ENCODE data around the gene IL17RB. TPM values are rescaled to one million over a fixed set of nuclear protein-coding genes. Genes with fewer than 3 reads are reported as not detected.

Gene IL17RB
- total RNA-seq, 2 donors from 2014 or later = 2.3 TPM; not detected in 1

DNA sequence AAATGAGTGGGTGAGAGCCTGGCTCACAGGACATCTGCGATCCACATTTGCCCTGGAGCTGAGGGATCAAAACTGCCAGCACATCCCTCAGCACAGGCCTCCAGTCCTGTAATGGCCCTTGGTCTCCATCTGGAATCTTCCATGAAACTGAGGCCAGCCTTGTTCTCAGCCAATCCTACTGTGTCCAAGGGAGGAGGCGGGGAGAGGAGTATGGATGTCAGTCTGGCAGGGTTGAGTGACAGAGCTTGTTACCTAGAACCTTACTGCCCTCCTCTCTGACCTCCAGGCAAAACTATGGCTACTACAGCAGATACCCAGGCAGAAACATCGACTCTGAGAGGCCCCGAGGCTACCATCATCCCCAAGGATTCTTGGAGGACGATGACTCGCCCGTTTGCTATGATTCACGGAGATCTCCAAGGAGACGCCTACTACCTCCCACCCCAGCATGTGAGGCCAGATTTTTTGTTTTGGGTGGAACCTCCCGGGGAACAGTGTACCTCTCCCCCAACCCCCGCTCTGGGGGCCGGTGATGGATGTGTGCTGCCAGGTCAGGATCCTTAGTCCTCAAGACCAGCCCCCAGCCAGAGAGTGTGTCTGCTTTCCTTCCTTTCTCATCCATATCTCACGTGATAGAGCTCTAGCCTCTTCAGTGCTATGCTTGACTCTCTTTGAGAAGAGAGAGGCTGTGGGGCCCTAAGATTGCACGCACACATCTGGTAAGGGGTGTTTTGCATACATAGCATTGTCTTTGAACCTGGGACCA is 41.5 kb upstream of the IL17RB start:
- TF ChIP-seq, protein P1, sequence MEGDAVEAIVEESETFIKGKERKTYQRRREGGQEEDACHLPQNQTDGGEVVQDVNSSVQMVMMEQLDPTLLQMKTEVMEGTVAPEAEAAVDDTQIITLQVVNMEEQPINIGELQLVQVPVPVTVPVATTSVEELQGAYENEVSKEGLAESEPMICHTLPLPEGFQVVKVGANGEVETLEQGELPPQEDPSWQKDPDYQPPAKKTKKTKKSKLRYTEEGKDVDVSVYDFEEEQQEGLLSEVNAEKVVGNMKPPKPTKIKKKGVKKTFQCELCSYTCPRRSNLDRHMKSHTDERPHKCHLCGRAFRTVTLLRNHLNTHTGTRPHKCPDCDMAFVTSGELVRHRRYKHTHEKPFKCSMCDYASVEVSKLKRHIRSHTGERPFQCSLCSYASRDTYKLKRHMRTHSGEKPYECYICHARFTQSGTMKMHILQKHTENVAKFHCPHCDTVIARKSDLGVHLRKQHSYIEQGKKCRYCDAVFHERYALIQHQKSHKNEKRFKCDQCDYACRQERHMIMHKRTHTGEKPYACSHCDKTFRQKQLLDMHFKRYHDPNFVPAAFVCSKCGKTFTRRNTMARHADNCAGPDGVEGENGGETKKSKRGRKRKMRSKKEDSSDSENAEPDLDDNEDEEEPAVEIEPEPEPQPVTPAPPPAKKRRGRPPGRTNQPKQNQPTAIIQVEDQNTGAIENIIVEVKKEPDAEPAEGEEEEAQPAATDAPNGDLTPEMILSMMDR (IDR thresholded peaks at IDR 0.05) = no peak
- no peaks in the 10 kb centered on the region for H3K36me3 ChIP-seq
- H3K9me3 ChIP-seq = no peaks in the 10 kb centered on the region
- no peak for DNase-seq (ENCODE audit: low spot score)
- H3K4me3 ChIP-seq = no peak overlapping the region
- no peak overlapping the region for H3K27ac ChIP-seq
- H3K27me3 ChIP-seq (replicated peaks; ENCODE audit: insufficient read depth) = no peaks in the 10 kb centered on the region
- peaks cover 0 to 26% of the 10 kb centered on the region in 2 donors for H3K4me1 ChIP-seq (ENCODE audit: control insufficient read depth in 1 of 2, low read depth in 2 of 2)
- ATAC-seq (ENCODE audit: insufficient number of reproducible peaks, low FRiP score, low read depth) = no peak

DNA sequence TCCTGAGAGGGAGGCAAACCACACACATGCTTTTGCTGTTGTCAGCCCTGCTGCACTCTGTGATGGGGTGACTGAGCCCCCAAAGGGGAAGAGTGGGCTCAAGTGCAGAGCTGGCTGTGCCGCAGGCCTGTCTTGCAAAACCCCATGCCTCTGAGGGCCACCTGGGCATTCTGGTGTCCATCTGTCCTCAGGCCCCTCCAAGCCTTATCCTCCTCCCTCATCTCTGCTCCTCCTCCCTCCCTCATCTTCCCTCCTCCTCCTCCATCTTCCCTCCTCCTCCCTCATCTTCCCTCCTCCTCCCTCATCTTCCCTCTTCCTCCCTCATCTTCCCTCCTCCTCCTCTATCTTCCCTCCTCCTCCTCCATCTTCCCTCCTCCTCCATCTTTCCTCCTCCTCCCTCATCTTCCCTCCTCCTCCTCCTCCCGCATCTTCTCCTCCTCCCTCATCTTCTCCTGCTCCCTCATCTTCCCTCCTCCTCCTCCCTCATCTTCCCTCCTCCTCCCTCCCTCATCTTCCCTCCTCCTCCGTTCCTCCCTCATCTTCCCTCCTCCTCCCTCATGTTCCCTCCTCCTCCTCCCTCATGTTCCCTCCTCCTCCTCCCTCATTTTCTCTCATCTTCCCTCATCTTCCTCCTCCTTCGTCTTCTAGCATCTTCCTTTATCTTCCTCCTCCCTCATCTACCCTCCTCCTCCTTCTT is 40.8 kb upstream of the IL17RB start:
- H3K9me3 ChIP-seq = no peaks in the 10 kb centered on the region
- no peak overlapping the region for H3K4me3 ChIP-seq
- peaks cover 0 to 26% of the 10 kb centered on the region in 2 donors for H3K4me1 ChIP-seq (ENCODE audit: control insufficient read depth in 1 of 2, low read depth in 2 of 2)
- ATAC-seq (ENCODE audit: insufficient number of reproducible peaks, low FRiP score, low read depth) (no peak), DNase-seq (ENCODE audit: low spot score) (no peak)
- H3K27me3 ChIP-seq (replicated peaks; ENCODE audit: insufficient read depth) = no peaks in the 10 kb centered on the region
- TF ChIP-seq, protein P1 (IDR thresholded peaks at IDR 0.05) = no peak
- no peak overlapping the region for H3K27ac ChIP-seq
- no peaks in the 10 kb centered on the region for H3K36me3 ChIP-seq

DNA sequence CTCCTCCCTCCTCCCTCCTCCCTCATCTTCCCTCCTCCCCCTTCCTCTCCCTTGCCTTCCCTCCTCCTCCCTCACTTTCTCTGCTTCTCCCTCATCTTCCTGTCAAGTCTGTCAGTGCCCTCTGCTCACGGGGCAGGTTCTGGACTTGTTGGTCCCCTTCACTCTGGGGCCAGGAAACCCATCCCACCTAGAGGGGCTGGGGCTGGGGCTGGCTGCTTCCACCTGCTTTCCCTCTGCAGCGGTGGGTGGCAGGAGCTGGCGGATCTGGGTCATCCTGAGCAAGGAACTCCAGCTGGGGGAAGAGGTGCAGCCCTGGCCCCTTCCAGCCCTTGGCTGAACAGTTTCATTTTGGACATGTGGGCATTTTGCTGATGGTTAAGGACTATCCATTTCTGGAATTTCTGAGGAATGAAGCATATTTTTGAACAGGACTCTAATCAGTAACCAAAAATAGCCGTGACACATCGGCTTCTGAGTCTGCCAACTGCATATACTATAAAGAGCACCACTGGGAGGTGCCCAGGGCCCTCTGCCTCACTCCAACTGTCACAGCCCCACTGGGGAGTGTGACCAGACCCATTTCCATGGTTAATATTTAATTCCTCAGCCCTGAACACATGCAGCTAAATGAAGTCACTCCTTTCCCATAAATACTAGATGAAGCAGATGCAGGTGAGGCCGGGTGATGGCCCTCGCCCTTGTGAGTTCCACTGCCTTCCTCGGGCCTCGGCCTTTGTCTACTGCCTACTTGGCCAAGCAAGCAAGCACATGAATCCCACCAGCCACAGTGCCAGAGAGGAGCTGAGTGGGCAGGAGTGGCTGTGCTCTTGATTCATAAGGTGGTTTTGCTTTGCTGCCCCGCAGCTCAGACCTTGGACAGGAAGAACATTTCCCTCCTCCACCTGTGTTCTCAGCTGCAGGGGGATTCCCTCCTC is 39.9 kb upstream of the IL17RB start:
- peak overlapping the region; percentile 44 for H3K4me3 ChIP-seq
- no peaks in the 10 kb centered on the region for H3K27me3 ChIP-seq (replicated peaks; ENCODE audit: insufficient read depth)
- TF ChIP-seq, protein P1 (IDR thresholded peaks at IDR 0.05) = no peak
- peaks cover 0 to 26% of the 10 kb centered on the region in 2 donors for H3K4me1 ChIP-seq (ENCODE audit: control insufficient read depth in 1 of 2, low read depth in 2 of 2)
- peak overlapping the region; percentile 44 to 51 for H3K27ac ChIP-seq
- H3K36me3 ChIP-seq = no peaks in the 10 kb centered on the region
- DNase-seq (ENCODE audit: low spot score) (no peak), ATAC-seq (ENCODE audit: insufficient number of reproducible peaks, low FRiP score, low read depth) (no peak)
- H3K9me3 ChIP-seq = no peaks in the 10 kb centered on the region

DNA sequence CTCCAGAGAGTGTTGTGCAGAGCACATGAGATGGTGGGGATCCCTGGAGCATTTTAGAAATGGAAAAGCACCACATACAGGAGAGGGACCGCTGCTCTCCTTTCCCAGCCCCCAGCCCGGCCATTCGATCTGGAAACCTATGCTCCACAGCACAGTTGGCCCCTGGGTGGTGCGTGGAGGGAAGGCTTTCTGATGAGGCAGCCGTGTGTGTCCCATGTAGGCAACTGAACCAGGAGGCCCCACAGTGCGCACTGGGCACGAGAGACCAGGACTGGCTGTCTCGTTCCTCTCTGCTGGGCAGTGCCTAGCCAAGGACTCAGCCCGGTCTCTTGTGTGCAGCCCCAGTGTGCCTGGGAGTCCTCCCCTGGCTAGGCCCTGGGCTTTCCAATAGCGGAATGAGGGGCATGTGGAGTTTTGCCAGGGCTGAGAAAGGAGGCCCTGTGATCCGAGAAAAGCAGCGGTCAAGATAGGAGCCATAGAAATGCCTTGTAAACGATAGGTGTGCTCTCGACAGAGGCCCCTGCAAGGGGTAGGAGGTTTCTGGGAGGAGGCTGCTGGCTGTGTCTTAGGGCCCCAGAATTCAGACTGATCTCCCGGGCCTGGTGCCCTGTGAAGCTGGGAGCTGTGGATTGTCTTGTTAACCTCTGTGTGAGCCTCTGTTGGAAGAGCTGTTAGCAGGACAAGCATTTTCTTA is 39.1 kb upstream of the IL17RB start:
- DNase-seq (ENCODE audit: low spot score) (no peak), ATAC-seq (ENCODE audit: insufficient number of reproducible peaks, low FRiP score, low read depth) (no peak)
- H3K4me1 ChIP-seq (ENCODE audit: control insufficient read depth in 1 of 2, low read depth in 2 of 2) = peaks cover 0 to 26% of the 10 kb centered on the region in 2 donors
- H3K9me3 ChIP-seq = no peaks in the 10 kb centered on the region
- H3K36me3 ChIP-seq = no peaks in the 10 kb centered on the region
- H3K4me3 ChIP-seq = no peak overlapping the region
- H3K27ac ChIP-seq = no peak overlapping the region
- TF ChIP-seq, protein P1 (IDR thresholded peaks at IDR 0.05) = no peak
- H3K27me3 ChIP-seq (replicated peaks; ENCODE audit: insufficient read depth) = no peaks in the 10 kb centered on the region

Data from thoracic aorta (tissue), 2 donors.